Effector memory CD4-positive, alpha-beta T cell (primary cell): ENCODE results near the gene TET3.
A peak's percentile ranks its signal among the peaks of the same experiment; 100 is the strongest.
"Not testable (repeated sequence)": the region's sequence is repeated elsewhere in the genome, so short reads cannot be mapped to it uniquely, and the experiment has no call there.

Experiments used
- DNase-seq, 3 donors: peaks; one replicate each; pipeline ENCODE4 v3.0.0-alpha.2; 2020
- H3K27ac ChIP-seq: 2 replicates; pipeline ENCODE4 v1.7.0; 2013; ENCODE audit warnings: mild to moderate bottlenecking, low read length, moderate library complexity; ENCODE audit not compliant: insufficient read depth, poor library complexity, severe bottlenecking
- H3K27me3 ChIP-seq: replicated peaks from 2 replicates; pipeline ENCODE4 v1.7.0; 2013; ENCODE audit warnings: mild to moderate bottlenecking, low read length; ENCODE audit not compliant: insufficient read depth, control insufficient read depth, poor library complexity, severe bottlenecking
- H3K36me3 ChIP-seq: 2 replicates; pipeline ENCODE4 v1.7.0; 2013; ENCODE audit warnings: mild to moderate bottlenecking, low read length, moderate library complexity; ENCODE audit not compliant: control insufficient read depth, insufficient read depth
- H3K4me1 ChIP-seq: 2 replicates; pipeline ENCODE4 v1.7.0; 2013; ENCODE audit warnings: low read length, mild to moderate bottlenecking; ENCODE audit not compliant: control insufficient read depth, insufficient read depth, poor library complexity, severe bottlenecking
- H3K4me3 ChIP-seq: 2 replicates; pipeline ENCODE4 v1.7.0; 2013; ENCODE audit warnings: low read length, low read depth, mild to moderate bottlenecking; ENCODE audit not compliant: insufficient read depth, poor library complexity, severe bottlenecking
- H3K9me3 ChIP-seq: 2 replicates; pipeline ENCODE4 v1.7.0; 2013; ENCODE audit warnings: mild to moderate bottlenecking, low read length, moderate library complexity; ENCODE audit not compliant: control insufficient read depth
- total RNA-seq, 3 donors: gene quantifications; one replicate each; lab custom pipeline; 2026; lab: John Stamatoyannopoulos, UW

Gene TET3
- total RNA-seq, result 40.5 to 54.6 (median 41.9) reads per million in 3 donors

- Histone ChIP-seq H3K4me1 (peaks cover 50% of the 10 kb centered on the region), H3K36me3 (no peaks in the 10 kb centered on the region), H3K4me3 (peak within 1 kb of the TSS; percentile 53), H3K27me3 (no peaks in the 10 kb centered on the region), H3K9me3 (no peaks in the 10 kb centered on the region), H3K27ac (peak within 1 kb of the TSS; percentile 62)
- no peak for DNase-seq
Observed at GRCh38 chr2:73984203-73984921, at the start of gene TET3. Gene TET3 (plus strand): TSS chr2:73984910. CDS start chr2:73986404, 1,494 bp downstream.

GRCh38 chr2:73935641-73936040 lies 49.1 kb upstream of the TET3 start:
- Histone ChIP-seq H3K36me3 (peaks cover 27% of the 10 kb centered on the region), H3K4me1 (peaks cover 16% of the 10 kb centered on the region), H3K4me3 (no peak overlapping the region), H3K27me3 (no peaks in the 10 kb centered on the region), H3K27ac (no peak overlapping the region), H3K9me3 (no peaks in the 10 kb centered on the region)
- DNase-seq, result no peak

DNA sequence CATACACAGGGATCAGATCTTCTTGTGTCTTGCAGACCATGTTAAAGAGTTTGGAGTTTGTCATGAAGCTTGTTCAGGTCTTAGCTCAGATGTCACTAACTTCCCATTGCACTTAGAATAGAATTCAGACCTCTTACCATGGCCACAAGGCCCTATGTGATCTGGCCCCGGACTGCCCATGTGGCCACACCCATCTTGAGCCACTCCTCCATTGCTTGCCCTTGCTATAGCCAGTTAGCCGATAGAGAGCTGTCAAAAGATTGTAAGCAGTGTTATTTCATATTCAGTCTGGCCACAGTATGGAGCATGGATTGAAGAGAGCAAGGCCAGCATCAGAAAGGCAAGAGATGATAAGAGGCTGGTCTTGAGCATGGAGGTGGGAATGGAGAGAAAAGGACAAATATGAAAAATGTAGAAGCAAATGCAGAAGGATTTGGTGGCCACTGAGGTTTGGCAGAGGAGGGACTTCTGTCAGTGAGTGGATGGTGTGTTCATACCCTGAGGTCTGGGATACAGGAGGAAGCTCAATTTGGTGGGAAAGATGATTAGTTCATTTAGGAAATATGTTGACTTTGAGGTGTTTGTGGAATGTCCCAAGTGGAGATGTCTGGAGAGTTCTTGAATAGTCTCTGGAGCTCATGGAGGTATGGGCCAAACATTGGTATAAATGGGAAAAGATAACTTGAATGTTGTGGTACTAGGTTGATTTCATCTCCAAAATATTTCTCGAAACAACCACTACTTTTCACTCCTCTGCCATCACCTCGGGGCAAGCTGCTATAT lies 47.4 kb upstream of the TET3 start:
- H3K36me3 ChIP-seq, result peaks cover 27% of the 10 kb centered on the region
- peaks cover 13% of the 10 kb centered on the region for H3K4me1 ChIP-seq
- no peaks in the 10 kb centered on the region for H3K27me3 ChIP-seq
- H3K9me3 ChIP-seq, result no peaks in the 10 kb centered on the region
- H3K27ac ChIP-seq, result no peak overlapping the region
- H3K4me3 ChIP-seq, result no peak overlapping the region
- DNase-seq, result no peak

DNA sequence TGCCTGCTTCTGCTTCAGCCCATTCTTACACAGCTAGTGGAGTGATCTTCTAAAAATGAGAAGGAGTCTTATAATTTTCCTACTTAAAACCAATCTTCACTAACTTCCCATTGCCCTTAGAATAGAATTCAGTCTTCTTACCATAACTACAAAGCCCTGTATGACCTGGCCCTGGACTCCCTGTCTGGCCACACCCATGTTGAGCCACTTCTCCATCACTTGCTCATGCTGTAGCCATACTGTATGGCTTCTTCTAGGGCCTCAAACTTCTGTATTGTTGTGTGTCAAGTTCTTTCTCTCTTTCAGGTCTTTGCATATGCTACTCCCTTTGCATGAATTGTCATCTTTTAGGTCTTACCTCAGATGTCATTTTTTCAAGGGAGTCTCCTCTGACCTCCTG lies 46.8 kb upstream of the TET3 start:
- H3K4me1 ChIP-seq, result peaks cover 13% of the 10 kb centered on the region
- H3K9me3 ChIP-seq, result no peaks in the 10 kb centered on the region
- peaks cover 21% of the 10 kb centered on the region for H3K36me3 ChIP-seq
- no peaks in the 10 kb centered on the region for H3K27me3 ChIP-seq
- no peak for DNase-seq
- no peak overlapping the region for H3K4me3 ChIP-seq
- no peak overlapping the region for H3K27ac ChIP-seq

DNA sequence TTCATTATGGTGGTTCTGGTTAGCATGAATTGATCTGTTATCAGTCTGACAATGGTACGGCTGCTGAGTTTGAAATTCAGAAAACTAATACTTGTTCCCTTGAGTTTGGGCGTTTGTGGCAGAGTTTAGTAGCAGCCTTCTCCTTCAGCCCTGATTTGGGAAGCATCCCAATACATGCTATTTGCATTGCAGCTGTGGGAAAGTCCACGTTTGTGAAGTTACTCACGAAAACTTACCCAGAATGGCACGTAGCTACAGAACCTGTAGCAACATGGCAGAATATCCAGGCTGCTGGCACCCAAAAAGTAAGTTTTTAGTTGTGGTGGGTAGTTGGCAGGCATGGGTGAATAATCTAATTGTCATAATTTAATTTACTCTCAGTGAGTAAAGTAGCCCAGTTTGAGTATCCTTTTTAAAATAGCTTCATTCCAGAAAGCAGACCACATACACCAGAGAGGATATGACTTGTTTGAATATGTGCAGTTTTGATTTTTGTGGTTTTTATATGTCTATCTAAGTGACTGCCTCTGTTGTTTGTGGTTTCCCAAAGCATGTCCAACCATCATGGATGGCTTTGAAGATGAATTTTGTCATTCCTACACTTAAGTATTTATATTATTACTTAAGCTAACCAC lies 45.9 kb upstream of the TET3 start:
- DNase-seq, result no peak
- no peaks in the 10 kb centered on the region for H3K27me3 ChIP-seq
- H3K27ac ChIP-seq, result no peak overlapping the region
- no peak overlapping the region for H3K4me3 ChIP-seq
- no peaks in the 10 kb centered on the region for H3K9me3 ChIP-seq
- H3K36me3 ChIP-seq, result peaks cover 18% of the 10 kb centered on the region
- H3K4me1 ChIP-seq, result peaks cover 13% of the 10 kb centered on the region

GRCh38 chr2:73939419-73939818 lies 45.3 kb upstream of the TET3 start:
- Histone ChIP-seq H3K27me3 (no peaks in the 10 kb centered on the region), H3K4me3 (no peak overlapping the region), H3K4me1 (peaks cover 13% of the 10 kb centered on the region), H3K9me3 (no peaks in the 10 kb centered on the region), H3K27ac (peak overlapping the region; percentile 26), H3K36me3 (peaks cover 15% of the 10 kb centered on the region)
- no peak for DNase-seq

GRCh38 chr2:73940066-73940465 lies 44.6 kb upstream of the TET3 start:
- H3K4me3 ChIP-seq, H3K9me3 ChIP-seq, H3K27ac ChIP-seq, H3K27me3 ChIP-seq, DNase-seq: not testable (repeated sequence)
- peaks cover 18% of the 10 kb centered on the region for H3K36me3 ChIP-seq
- peaks cover 13% of the 10 kb centered on the region for H3K4me1 ChIP-seq

- H3K9me3 ChIP-seq, result no peaks in the 10 kb centered on the region
- no peak overlapping the region for H3K4me3 ChIP-seq
- H3K27me3 ChIP-seq, result no peaks in the 10 kb centered on the region
- peaks cover 13% of the 10 kb centered on the region for H3K4me1 ChIP-seq
- no peak overlapping the region for H3K27ac ChIP-seq
- no peak for DNase-seq
- H3K36me3 ChIP-seq, result peaks cover 23% of the 10 kb centered on the region
Observed at GRCh38 chr2:73942664-73943063, 42.0 kb upstream of the TET3 start.

DNA sequence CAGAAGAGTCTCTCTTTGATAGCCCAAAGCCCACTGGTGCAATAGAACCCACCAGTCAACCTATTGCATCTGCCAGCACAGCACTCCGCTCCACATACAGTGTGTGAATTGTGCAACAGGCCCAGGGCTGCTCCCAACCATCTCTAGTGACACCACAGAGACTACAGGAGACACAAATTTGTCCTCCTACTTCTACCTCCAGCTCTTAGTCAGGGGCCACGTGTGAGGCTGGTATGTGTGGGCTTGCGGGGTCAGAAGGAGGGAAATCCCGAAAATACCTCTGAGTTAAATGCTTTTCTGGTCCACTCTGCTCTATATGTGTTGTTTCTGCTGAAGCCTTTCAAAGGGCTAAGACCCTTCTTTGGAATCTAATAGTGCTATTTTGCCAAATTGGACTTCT lies 40.0 kb upstream of the TET3 start:
- Histone ChIP-seq H3K9me3 (no peaks in the 10 kb centered on the region), H3K27me3 (no peaks in the 10 kb centered on the region), H3K27ac (no peak overlapping the region), H3K36me3 (peaks cover 31% of the 10 kb centered on the region), H3K4me3 (no peak overlapping the region), H3K4me1 (no peaks in the 10 kb centered on the region)
- DNase-seq, result no peak

GRCh38 chr2:73946215-73946614 lies 38.5 kb upstream of the TET3 start:
- no peaks in the 10 kb centered on the region for H3K4me1 ChIP-seq
- H3K9me3 ChIP-seq, result no peaks in the 10 kb centered on the region
- no peak overlapping the region for H3K27ac ChIP-seq
- no peaks in the 10 kb centered on the region for H3K27me3 ChIP-seq
- H3K4me3 ChIP-seq, result no peak overlapping the region
- peaks cover 40% of the 10 kb centered on the region for H3K36me3 ChIP-seq
- DNase-seq, result no peak
